ENCODE results near the gene TP53TG5. TPM values are rescaled to one million over a fixed set of nuclear protein-coding genes. Genes with fewer than 3 reads are reported as not detected.

TP53TG5 gene
- total RNA-seq, 1 donor from 2014 or later, result not detected

GRCh38 chr20:45338121-45339030 is 39.7 kb downstream of the TP53TG5 start:
- Mint-ChIP-seq H3K4me1 (ENCODE audit: low read depth) (peaks cover 72% of the 10 kb centered on the region), H3K27me3 (ENCODE audit: low read depth) (no peaks in the 10 kb centered on the region), H3K36me3 (ENCODE audit: low read depth) (no peaks in the 10 kb centered on the region), H3K4me3 (ENCODE audit: unreplicated experiment) (no peak overlapping the region), H3K9me3 (ENCODE audit: low read depth) (no peaks in the 10 kb centered on the region), H3K27ac (ENCODE audit: unreplicated experiment) (peak overlapping the region; percentile 96)
- no peak for TF ChIP-seq CTCF (IDR thresholded peaks at IDR 0.05)
- no peak for DNase-seq (ENCODE audit: low spot score)

- Mint-ChIP-seq H3K4me1 (ENCODE audit: low read depth) (peaks cover 64% of the 10 kb centered on the region), H3K9me3 (ENCODE audit: low read depth) (no peaks in the 10 kb centered on the region), H3K27me3 (ENCODE audit: low read depth) (no peaks in the 10 kb centered on the region), H3K4me3 (ENCODE audit: unreplicated experiment) (no peak overlapping the region), H3K36me3 (ENCODE audit: low read depth) (no peaks in the 10 kb centered on the region), H3K27ac (ENCODE audit: unreplicated experiment) (peak overlapping the region; percentile 96)
- no peak for TF ChIP-seq CTCF (IDR thresholded peaks at IDR 0.05)
- DNase-seq (ENCODE audit: low spot score), result no peak
Observed at GRCh38 chr20:45337367-45338120, 40.6 kb downstream of the TP53TG5 start.

GRCh38 chr20:45336530-45337366 is 41.4 kb downstream of the TP53TG5 start:
- no peaks in the 10 kb centered on the region for H3K36me3 Mint-ChIP-seq (ENCODE audit: low read depth)
- H3K27ac Mint-ChIP-seq (ENCODE audit: unreplicated experiment), result peak overlapping the region; percentile 96
- peaks cover 56% of the 10 kb centered on the region for H3K4me1 Mint-ChIP-seq (ENCODE audit: low read depth)
- H3K9me3 Mint-ChIP-seq (ENCODE audit: low read depth), result no peaks in the 10 kb centered on the region
- no peaks in the 10 kb centered on the region for H3K27me3 Mint-ChIP-seq (ENCODE audit: low read depth)
- TF ChIP-seq CTCF (IDR thresholded peaks at IDR 0.05), result peak; percentile 2
- DNase-seq (ENCODE audit: low spot score), result no peak
- H3K4me3 Mint-ChIP-seq (ENCODE audit: unreplicated experiment), result no peak overlapping the region

GRCh38 chr20:45330476-45330875 is 47.6 kb downstream of the TP53TG5 start:
- H3K27me3 Mint-ChIP-seq (ENCODE audit: low read depth), result no peaks in the 10 kb centered on the region
- peaks cover 4% of the 10 kb centered on the region for H3K4me1 Mint-ChIP-seq (ENCODE audit: low read depth)
- DNase-seq (ENCODE audit: low spot score), result no peak
- no peak for TF ChIP-seq CTCF (IDR thresholded peaks at IDR 0.05)
- H3K27ac Mint-ChIP-seq (ENCODE audit: unreplicated experiment), result no peak overlapping the region
- no peak overlapping the region for H3K4me3 Mint-ChIP-seq (ENCODE audit: unreplicated experiment)
- H3K9me3 Mint-ChIP-seq (ENCODE audit: low read depth), result no peaks in the 10 kb centered on the region
- H3K36me3 Mint-ChIP-seq (ENCODE audit: low read depth), result peaks cover 8% of the 10 kb centered on the region
